ENCODE results near the gene OXER1.

The OXER1 gene, protein sequence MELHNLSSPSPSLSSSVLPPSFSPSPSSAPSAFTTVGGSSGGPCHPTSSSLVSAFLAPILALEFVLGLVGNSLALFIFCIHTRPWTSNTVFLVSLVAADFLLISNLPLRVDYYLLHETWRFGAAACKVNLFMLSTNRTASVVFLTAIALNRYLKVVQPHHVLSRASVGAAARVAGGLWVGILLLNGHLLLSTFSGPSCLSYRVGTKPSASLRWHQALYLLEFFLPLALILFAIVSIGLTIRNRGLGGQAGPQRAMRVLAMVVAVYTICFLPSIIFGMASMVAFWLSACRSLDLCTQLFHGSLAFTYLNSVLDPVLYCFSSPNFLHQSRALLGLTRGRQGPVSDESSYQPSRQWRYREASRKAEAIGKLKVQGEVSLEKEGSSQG

GRCh38 chr2:42764096-42764495 is at the start of gene OXER1:
Gene OXER1, minus strand, starts transcription at chr2:42764135. Its CDS starts 73 bp downstream, at chr2:42764062.
- DNase-seq: no peak

- peak; percentile 38 for DNase-seq
These were observed 49.1 kb upstream of the OXER1 start for GRCh38 chr2:42812899-42813479.

DNA sequence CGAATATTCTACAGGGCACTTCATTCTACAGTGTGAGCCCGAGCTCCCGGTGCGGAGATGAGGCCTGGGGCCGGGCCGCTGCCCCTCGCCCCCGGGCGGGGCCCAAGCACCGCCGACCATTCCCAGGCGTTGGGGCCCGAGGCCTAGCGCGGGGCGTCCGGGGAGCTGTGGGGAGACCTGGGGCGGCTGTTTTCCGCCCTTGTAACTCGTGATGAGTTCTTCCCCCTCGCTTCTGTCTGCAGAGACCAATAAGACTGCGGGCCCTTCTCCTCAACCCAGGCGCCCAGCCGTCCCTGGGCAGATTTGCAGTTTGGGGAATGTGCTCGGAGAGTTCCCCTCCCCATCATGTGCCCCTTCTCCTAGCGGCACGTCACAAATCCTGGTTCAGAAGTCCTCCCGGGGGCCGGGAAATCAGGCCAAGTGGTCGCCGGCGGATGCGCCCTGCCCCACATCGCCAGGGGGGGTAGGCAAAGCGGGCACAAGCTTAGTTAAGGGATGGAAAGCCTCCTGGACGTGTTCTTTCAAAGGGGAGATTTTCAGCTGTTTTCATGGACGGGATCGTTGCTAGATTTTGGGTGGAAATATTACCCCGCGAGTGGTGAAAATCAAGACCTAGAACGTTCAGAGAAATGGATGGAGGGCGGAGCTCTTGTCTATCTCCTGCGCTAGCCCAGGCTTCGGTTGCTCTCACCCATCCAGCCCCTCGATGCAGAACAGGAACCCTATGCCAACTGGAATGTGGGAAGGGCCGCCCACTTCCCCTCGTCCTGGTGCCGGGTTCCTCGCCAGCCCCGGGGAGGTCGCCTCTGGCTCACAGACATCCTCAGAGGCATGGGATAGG is 47.3 kb upstream of the OXER1 start:
- DNase-seq: peak; percentile 76

- DNase-seq: peak; percentile 95
These were observed 46.4 kb upstream of the OXER1 start for GRCh38 chr2:42810121-42810970.

DNA sequence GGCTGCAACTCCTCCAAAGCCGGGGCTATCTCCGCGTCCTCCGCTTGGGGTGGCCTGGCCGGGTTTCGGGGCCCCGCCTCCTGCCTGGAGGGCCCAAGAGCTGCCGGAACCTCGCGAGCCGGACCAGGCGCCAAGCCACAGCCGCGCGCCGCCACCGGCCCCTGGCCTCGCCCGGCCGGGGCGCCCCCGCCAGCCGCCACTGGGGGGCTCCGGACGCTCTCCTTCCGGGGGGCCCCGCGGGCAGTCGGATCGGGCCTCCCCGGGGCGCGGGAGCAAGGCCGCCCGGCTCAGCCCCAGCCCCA is 45.8 kb upstream of the OXER1 start:
- DNase-seq: peak; percentile 88

- DNase-seq: no peak
These were observed 45.3 kb upstream of the OXER1 start for GRCh38 chr2:42809131-42809818.

GRCh38 chr2:42808301-42808700 is 44.4 kb upstream of the OXER1 start:
- DNase-seq: no peak

DNA sequence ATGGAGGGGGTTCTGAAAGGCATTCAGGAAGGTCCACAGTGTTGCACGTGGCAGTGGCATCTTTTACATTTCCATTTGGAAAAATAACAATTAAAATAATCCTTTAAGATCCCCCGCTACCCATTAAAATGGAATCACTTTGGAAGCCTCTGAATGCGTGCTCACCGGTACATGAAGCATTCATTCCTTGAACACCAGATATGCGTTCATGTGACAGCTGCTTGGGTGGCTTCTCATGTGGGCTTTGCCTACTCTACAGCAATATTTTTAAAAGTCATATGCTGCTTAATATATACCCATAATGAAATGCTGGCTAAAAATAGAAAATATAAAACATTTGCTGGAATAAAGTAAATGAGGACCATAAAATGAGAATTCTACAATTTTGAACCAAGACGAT is 42.9 kb upstream of the OXER1 start:
- DNase-seq: no peak

GRCh38 chr2:42804891-42805290 is 41.0 kb upstream of the OXER1 start:
- no peak for DNase-seq

DNA sequence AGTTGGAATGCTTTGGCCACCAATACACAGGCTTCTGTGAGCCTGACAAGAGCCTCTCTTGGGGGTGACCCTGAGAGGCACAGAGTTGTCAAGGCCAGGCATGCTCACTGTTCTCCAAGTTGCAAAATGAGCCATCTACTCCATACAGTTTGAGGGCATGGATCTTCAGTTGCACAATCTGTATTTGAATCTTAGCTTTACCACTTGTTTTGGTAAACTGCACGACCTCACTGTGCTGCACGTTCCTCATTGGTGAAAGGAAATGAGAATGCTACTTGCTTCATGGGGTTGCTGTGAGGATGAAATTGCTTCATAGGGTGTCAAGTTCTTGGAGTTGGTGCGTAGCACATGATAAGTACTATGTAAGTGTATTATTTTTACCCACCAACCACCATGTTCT is 40.4 kb upstream of the OXER1 start:
- no peak for DNase-seq

DNA sequence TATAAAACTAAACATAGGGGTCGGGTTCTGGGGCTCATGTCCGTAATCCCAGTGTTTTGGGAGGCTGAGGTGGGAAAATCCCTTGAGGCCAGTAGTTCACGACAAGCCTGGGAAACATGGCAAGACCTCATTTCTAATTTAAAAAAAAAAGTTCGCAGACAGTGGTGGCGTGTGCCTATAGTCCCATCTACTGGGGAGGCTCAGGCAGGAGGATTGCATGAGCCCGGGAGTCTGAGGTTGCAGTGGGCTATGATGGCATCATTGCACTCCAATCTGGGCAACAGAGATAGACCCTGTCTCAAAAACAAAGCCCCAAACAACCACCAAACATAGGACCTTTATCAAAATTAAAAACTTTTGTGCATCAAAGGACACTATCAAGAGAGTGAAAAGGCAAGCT is 38.2 kb upstream of the OXER1 start:
- no peak for DNase-seq

DNA sequence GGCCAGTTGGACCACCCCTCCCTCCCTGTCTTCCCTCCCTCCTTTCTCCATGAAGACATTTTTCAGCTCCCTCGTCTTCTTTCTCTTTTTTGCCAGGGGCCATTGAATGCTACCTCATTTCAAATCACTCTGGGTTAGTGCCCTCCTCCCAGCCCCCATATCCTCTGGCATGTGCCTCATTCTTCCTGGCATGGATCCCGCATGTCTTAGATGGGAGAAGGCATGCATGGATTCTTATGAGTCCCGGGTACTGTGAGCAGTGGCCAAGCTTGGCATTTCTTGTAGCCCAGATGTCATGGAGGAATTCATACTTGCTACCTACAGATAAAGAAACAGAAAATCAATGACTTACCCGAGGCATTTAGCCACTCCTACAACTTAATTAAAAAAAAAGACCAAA is 37.4 kb upstream of the OXER1 start:
- peak; percentile 43 for DNase-seq

- DNase-seq: no peak
These were observed 37.0 kb upstream of the OXER1 start for GRCh38 chr2:42800981-42801380.

- no peak for DNase-seq
These were observed 36.6 kb upstream of the OXER1 start for GRCh38 chr2:42800461-42800962.

DNA sequence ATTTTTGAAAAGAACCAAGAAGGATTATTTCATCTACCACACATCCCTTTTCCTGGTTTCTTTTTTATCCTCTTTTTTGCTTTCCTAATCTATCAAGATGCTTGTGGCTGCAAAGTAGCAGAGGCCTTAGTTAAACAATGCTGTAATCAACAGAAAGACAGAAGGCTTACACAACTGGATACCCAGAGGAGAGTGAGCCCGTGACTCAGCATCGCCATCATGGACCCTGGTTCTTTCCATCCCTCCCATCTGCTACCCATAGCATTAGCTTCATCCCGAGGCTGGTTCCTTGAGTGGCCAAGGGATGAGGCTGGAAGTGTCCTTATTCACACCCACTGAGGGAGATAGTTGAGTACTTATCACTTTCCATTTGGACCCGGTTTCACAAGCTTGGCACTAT is 35.9 kb upstream of the OXER1 start:
- DNase-seq: no peak

DNA sequence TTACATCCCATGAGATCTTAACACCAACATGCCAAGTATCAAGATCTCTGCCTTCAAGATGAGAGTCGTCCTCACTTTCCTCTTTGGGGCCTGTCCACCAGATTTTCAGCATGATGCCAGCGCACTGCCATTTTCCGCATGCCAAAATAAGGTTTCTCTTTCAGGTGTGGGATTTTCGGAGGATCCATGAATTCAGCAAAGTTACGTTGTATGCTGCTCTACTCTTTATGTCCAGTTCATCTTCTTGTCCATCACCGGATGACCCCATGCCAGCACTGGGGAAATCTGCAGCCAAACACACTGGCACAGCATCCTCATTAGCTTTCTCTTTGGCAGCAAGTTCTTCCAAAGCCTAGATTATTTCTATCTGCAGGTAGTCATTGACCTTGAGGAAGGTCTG is 33.3 kb upstream of the OXER1 start:
- no peak for DNase-seq

- DNase-seq: no peak
These were observed 32.7 kb upstream of the OXER1 start for GRCh38 chr2:42796427-42797248.

- DNase-seq: no peak
These were observed 31.9 kb upstream of the OXER1 start for GRCh38 chr2:42795841-42796301.

DNA sequence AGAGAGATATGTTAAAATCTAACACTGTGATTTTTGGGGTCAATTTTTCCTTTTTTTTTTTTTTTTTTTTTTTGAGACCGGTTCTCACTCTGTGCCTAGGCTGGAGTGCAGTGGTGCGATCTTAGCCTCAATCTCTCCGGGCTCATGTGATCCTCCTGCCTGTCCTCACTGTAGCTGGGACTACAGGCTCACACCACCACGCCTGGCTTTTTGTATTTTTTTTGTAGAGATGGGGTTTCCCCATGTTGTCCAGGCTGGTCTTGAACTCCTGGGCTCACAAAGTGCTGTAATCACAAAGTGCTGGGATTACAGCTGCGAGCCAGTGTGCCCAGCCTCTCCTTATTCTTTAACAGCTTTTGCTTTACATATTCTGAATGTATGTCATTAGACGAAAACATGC is 31.3 kb upstream of the OXER1 start:
- DNase-seq: no peak

- peak; percentile 37 for DNase-seq
These were observed 30.5 kb upstream of the OXER1 start for GRCh38 chr2:42794271-42795046.

Measured in EL (cell line).